ENCODE results near the gene ERP44. TPM values are rescaled to one million over a fixed set of nuclear protein-coding genes. Genes with fewer than 3 reads are reported as not detected.
"Not testable (repeated sequence)": the region's sequence is repeated elsewhere in the genome, so short reads cannot be mapped to it uniquely, and the experiment has no call there.

Gene ERP44
- total RNA-seq, 3 donors from 2014 or later, result 14.5 to 16.5 (median 14.8) TPM

- no peaks in the 10 kb centered on the region for H3K27me3 Mint-ChIP-seq (ENCODE audit: low read depth)
- H3K36me3 Mint-ChIP-seq (ENCODE audit: insufficient read depth), result peaks cover 17% of the 10 kb centered on the region
- DNase-seq (no peak), ATAC-seq (no peak)
- H3K9me3 Mint-ChIP-seq, result no peaks in the 10 kb centered on the region
- no peak overlapping the region for H3K4me3 Mint-ChIP-seq
- peaks cover 16% of the 10 kb centered on the region for H3K4me1 Mint-ChIP-seq (ENCODE audit: low read depth)
These were observed 18.5 kb upstream of the ERP44 start for GRCh38 chr9:100117316-100117715.

DNA sequence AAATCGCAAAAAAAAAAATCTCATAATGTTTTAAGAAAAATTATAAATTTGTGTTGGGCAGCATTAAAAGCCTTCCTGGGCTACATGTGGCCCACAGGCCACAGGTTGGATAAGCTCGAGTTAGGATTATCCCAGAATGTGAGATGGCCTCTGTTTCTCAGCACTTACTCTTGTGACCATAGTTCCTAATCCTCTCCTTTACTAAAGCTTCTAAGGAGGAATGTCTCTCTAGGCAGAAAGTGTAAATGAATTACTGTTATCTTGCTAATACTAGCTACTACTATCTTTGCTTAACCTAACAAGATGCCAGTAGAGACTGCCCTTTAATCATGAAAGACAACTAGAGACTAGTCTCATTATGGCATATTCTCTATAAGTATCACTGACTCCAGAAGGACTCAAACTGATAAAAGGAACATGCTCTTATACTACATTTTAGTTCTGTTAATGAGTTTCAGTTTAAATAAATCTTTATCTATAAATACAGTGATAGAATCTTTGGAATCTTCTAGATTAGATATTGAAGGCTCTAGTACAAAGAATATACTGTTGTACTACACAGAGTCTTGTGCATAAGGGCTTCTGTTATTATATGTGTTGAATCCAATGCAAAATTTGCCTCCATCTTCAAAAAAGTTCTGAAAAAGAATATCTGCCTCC, 14.0 kb upstream of the ERP44 start:
- H3K9me3 Mint-ChIP-seq, result no peaks in the 10 kb centered on the region
- peaks cover 15% of the 10 kb centered on the region for H3K36me3 Mint-ChIP-seq (ENCODE audit: insufficient read depth)
- H3K27me3 Mint-ChIP-seq (ENCODE audit: low read depth), result no peaks in the 10 kb centered on the region
- no peak overlapping the region for H3K4me3 Mint-ChIP-seq
- ATAC-seq, result no peak
- no peak for DNase-seq
- peaks cover 11% of the 10 kb centered on the region for H3K4me1 Mint-ChIP-seq (ENCODE audit: low read depth)

- peaks cover 15% of the 10 kb centered on the region for H3K36me3 Mint-ChIP-seq (ENCODE audit: insufficient read depth)
- no peaks in the 10 kb centered on the region for H3K27me3 Mint-ChIP-seq (ENCODE audit: low read depth)
- peaks cover 11% of the 10 kb centered on the region for H3K4me1 Mint-ChIP-seq (ENCODE audit: low read depth)
- ATAC-seq, result no peak
- H3K4me3 Mint-ChIP-seq, result no peak overlapping the region
- no peak for DNase-seq
- H3K9me3 Mint-ChIP-seq, result no peaks in the 10 kb centered on the region
These were observed 12.4 kb upstream of the ERP44 start for GRCh38 chr9:100111235-100111634.

DNA sequence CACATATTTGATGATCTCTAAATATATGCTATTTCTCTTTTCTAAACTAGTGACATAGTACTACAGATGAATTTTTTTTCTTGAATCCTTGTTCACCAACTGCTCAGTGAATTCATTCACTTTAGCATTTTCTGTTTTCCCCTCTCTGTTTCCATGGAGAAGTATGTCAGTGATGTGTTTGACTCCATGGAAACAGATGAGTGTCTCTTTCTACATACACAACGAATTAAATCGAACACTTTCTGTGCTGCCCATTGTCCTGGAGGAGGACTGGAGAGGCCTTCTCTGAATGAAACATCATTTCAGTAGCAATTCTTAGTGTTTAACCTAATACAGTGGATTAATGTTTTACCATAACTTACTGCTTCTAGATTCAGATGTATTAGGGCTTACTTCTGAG, 9.8 kb upstream of the ERP44 start:
- no peak for DNase-seq
- peaks cover 8% of the 10 kb centered on the region for H3K4me1 Mint-ChIP-seq (ENCODE audit: low read depth)
- no peaks in the 10 kb centered on the region for H3K9me3 Mint-ChIP-seq
- no peak overlapping the region for H3K4me3 Mint-ChIP-seq
- peaks cover 17% of the 10 kb centered on the region for H3K36me3 Mint-ChIP-seq (ENCODE audit: insufficient read depth)
- H3K27me3 Mint-ChIP-seq (ENCODE audit: low read depth), result no peaks in the 10 kb centered on the region
- ATAC-seq, result no peak

- Mint-ChIP-seq H3K4me3 (no peak overlapping the region), H3K36me3 (ENCODE audit: insufficient read depth) (peaks cover 13% of the 10 kb centered on the region), H3K27me3 (ENCODE audit: low read depth) (no peaks in the 10 kb centered on the region), H3K4me1 (ENCODE audit: low read depth) (peaks cover 4% of the 10 kb centered on the region), H3K9me3 (no peaks in the 10 kb centered on the region)
- no peak for DNase-seq
- no peak for ATAC-seq
These were observed 7.8 kb upstream of the ERP44 start for GRCh38 chr9:100106616-100107015.

- H3K36me3 Mint-ChIP-seq (ENCODE audit: insufficient read depth), result peaks cover 8% of the 10 kb centered on the region
- peak; percentile 87 to 92 for ATAC-seq
These were observed 7.1 kb upstream of the ERP44 start for GRCh38 chr9:100105861-100106260.

GRCh38 chr9:100104314-100104713, 5.5 kb upstream of the ERP44 start:
- Mint-ChIP-seq H3K36me3 (ENCODE audit: insufficient read depth) (peaks cover 7% of the 10 kb centered on the region), H3K27me3 (ENCODE audit: low read depth) (no peaks in the 10 kb centered on the region), H3K4me3 (no peak overlapping the region), H3K4me1 (ENCODE audit: low read depth) (peaks cover 9% of the 10 kb centered on the region), H3K9me3 (no peaks in the 10 kb centered on the region)
- ATAC-seq, result no peak
- DNase-seq, result no peak

More at GRCh38 chr9:100105861-100106260, 7.1 kb upstream of the ERP44 start:
- no peaks in the 10 kb centered on the region for H3K27me3 Mint-ChIP-seq (ENCODE audit: low read depth)
- no peaks in the 10 kb centered on the region for H3K9me3 Mint-ChIP-seq
- H3K4me1 Mint-ChIP-seq (ENCODE audit: low read depth), result peaks cover 4% of the 10 kb centered on the region
- no peak for DNase-seq
- no peak overlapping the region for H3K4me3 Mint-ChIP-seq

GRCh38 chr9:100101608-100102007, 2.8 kb upstream of the ERP44 start:
- Mint-ChIP-seq H3K36me3 (ENCODE audit: insufficient read depth) (peaks cover 7% of the 10 kb centered on the region), H3K9me3 (no peaks in the 10 kb centered on the region), H3K4me1 (ENCODE audit: low read depth) (peaks cover 14% of the 10 kb centered on the region), H3K27me3 (ENCODE audit: low read depth) (no peaks in the 10 kb centered on the region), H3K4me3 (no peak overlapping the region)
- ATAC-seq (no peak), DNase-seq (no peak)

GRCh38 chr9:100100146-100100667, 1.4 kb upstream of the ERP44 start:
- ATAC-seq (no peak), DNase-seq (no peak)
- Mint-ChIP-seq H3K36me3 (ENCODE audit: insufficient read depth) (peaks cover 9% of the 10 kb centered on the region), H3K4me1 (ENCODE audit: low read depth) (peaks cover 23% of the 10 kb centered on the region), H3K9me3 (no peaks in the 10 kb centered on the region), H3K27me3 (ENCODE audit: low read depth) (no peaks in the 10 kb centered on the region), H3K4me3 (peak overlapping the region; percentile 100)

DNA sequence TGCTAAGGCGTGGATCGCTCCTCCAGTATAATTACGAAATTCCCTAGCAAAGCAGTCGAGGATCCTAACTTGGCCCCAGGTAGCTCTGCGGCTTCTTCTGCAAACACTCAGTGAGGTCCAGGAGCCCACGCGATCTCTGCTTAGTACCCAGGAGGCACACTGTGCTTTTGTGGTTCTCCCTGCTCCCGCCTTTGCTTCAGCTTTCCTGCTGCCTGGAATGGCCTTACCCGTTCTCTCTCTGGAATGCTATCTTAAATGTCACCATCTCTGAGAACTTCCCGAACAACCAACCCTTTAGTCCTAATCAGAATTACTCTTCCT, 882 bp upstream of the ERP44 start:
- peaks cover 7% of the 10 kb centered on the region for H3K36me3 Mint-ChIP-seq (ENCODE audit: insufficient read depth)
- ATAC-seq, result peak; percentile 2 to 3
- DNase-seq, result no peak

DNA sequence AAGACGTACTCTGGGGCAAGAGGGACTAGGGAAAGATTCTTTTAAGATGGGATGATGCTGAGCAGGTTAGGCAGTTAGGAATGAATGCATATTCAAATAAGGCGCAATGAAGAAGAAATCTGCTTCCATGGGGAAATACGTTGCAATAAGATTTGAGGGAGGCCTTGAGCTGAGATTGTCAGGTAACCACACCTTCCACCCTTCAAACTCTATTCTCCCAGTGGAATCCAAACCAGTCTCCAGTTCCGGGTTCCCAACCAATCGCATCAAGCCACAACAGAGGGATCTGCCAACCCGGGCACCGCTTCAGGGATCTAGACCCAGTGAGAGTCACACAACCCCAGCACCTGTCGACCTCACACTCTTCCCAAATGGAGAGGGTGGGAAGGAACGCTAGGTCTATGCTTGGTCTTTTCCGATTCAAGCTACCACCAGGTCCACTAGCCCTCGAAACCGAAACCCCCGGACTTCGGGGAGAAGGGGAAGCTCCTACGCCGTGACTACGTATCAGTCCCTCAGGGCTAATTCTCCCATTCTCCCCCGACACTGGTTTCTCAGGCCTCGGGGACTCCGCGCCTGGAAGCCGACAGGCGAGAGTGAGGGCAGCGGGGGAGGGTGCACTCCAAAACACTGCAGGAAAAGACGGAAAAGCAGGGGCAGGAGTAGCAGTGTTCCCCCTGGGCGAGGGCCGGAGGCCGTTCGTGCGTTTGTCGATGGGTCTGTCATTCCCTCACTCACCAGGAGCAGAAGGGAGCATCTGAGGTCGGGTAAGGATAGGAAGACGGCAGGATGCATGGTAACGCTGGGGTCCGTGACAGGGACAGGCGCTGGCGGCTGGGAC, 534 bp downstream of the ERP44 start:
- DNase-seq, result no peak
- no peaks in the 10 kb centered on the region for H3K9me3 Mint-ChIP-seq
- peak in 1 of 2 donors; percentile 11 for ATAC-seq
- peak overlapping the region; percentile 100 for H3K4me3 Mint-ChIP-seq
- peaks cover 2% of the 10 kb centered on the region for H3K36me3 Mint-ChIP-seq (ENCODE audit: insufficient read depth)
- H3K27me3 Mint-ChIP-seq (ENCODE audit: low read depth), result no peaks in the 10 kb centered on the region
- peaks cover 35% of the 10 kb centered on the region for H3K4me1 Mint-ChIP-seq (ENCODE audit: low read depth)

More for the DNA sequence above, 882 bp upstream of the ERP44 start:
- Mint-ChIP-seq H3K27me3 (ENCODE audit: low read depth) (no peaks in the 10 kb centered on the region), H3K9me3 (no peaks in the 10 kb centered on the region), H3K4me3 (peak overlapping the region; percentile 100), H3K4me1 (ENCODE audit: low read depth) (peaks cover 27% of the 10 kb centered on the region)

GRCh38 chr9:100096378-100096916, 2.4 kb downstream of the ERP44 start:
- peaks cover 49% of the 10 kb centered on the region for H3K4me1 Mint-ChIP-seq (ENCODE audit: low read depth)
- peaks cover 2% of the 10 kb centered on the region for H3K36me3 Mint-ChIP-seq (ENCODE audit: insufficient read depth)
- no peaks in the 10 kb centered on the region for H3K9me3 Mint-ChIP-seq
- H3K4me3 Mint-ChIP-seq, result peak overlapping the region; percentile 41
- DNase-seq (no peak), ATAC-seq (no peak)
- H3K27me3 Mint-ChIP-seq (ENCODE audit: low read depth), result no peaks in the 10 kb centered on the region

DNA sequence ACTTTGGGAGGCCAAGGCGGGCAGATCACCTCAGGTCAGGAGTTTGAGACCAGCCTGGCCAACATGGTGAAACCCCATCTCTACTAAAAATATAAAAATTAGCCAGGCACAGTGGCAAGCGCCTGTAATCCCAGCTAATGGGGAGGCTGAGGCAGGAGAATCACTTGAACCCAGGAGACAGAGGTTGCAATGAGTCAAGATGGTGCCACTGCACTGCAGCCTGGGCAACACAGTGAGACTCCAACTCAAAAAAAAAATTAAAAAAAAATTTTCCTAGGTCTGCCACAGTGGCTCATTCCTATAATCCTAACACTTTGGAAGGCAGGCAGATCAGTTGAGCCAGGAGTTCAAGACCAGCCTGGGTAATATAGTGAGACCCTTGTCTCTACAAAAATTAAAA, 4.4 kb downstream of the ERP44 start:
- not testable (repeated sequence) for ATAC-seq; DNase-seq; H3K27me3 Mint-ChIP-seq (ENCODE audit: low read depth); H3K9me3 Mint-ChIP-seq; H3K36me3 Mint-ChIP-seq (ENCODE audit: insufficient read depth); H3K4me3 Mint-ChIP-seq
- peaks cover 53% of the 10 kb centered on the region for H3K4me1 Mint-ChIP-seq (ENCODE audit: low read depth)

DNA sequence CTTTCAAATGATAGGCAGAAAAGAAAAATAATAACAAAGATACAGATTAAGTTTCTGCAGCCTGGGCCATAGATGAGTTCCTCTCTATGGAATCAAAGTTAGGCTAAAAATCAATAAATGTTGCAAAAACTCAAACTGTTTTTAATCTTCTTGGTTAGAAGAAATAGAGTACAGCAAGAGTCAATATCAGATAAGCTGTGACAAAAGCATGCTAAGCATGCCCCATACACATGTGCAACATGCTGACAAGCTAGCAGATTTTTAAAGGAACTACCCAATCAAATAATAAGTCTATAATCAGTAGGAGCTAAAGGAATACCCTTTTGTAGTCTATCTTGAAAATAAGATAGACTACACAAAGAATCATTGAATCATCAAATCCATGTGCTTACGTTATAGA, 6.7 kb downstream of the ERP44 start:
- peaks cover 67% of the 10 kb centered on the region for H3K4me1 Mint-ChIP-seq (ENCODE audit: low read depth)
- no peaks in the 10 kb centered on the region for H3K9me3 Mint-ChIP-seq
- H3K4me3 Mint-ChIP-seq, result no peak overlapping the region
- DNase-seq (no peak), ATAC-seq (no peak)
- H3K36me3 Mint-ChIP-seq (ENCODE audit: insufficient read depth), result peaks cover 2% of the 10 kb centered on the region
- H3K27me3 Mint-ChIP-seq (ENCODE audit: low read depth), result no peaks in the 10 kb centered on the region

Data from activated T-cell treated with anti-CD3 and anti-CD28 coated beads, Interleukin-2, amount 50 U/mL, for 4 hours (primary cell).